Measurements from ENCODE around the gene CHST15. TPM values are rescaled to one million over a fixed set of nuclear protein-coding genes. Genes with fewer than 3 reads are reported as not detected.

CHST15 gene
- total and polyA plus RNA-seq, 2 of the 8 experiments (the other 6 are each of a cell fraction or from before 2014, with no cell fraction given), result 8.8 to 9.1 TPM

DNA sequence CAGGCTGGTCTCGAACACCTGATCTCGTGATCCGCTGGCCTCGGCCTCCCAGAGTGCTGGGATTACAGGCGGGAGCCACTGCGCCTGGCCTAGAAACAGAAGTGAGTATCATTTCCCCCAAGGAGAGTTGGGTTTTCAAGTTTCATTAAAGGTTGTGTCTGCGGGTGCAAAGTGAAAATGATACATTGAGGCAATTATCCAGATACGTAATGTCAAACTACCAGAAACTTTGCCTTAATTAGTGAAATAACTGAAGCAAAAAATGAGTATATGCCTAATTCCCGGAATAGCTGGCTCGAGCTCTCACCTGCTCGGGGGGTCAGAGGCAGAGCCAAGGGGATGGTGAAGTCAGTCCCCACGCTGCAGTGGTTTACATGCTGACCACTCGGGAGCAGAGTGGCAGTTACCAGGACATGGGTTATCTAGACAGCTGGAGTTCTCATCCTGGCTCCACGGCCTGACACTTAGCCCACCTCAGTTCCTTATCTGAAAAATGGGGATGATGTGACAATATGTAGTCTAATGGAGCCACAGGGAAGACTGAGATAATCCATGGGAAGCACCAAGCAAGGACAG is 25.5 kb downstream of the CHST15 start:
- Histone ChIP-seq H3K79me2 (ENCODE audit: control insufficient read depth in 1 of 2, insufficient read depth in 2 of 2, low read length in 2 of 2) (no peaks in the 10 kb centered on the region), H3K4me3 (ENCODE audit: extremely low read depth in 1 of 4, insufficient read depth in 2 of 4, low read depth in 3 of 4, low read length in 4 of 4) (no peak overlapping the region), H2BK20ac (ENCODE audit: low read length) (peak overlapping the region; percentile 53; the same call in 1 of the 2 replicates), H2AK5ac (ENCODE audit: low read depth, low read length) (0 out of 2 replicates have a peak overlapping the region, but pooled peaks have one; percentile 28), H3K9me3 (ENCODE audit: insufficient read depth in 2 of 2, low read depth in 1 of 2, low read length in 1 of 2) (no peaks in the 10 kb centered on the region), H3K18ac (ENCODE audit: extremely low read depth, low read length) (no peak overlapping the region), H3K14ac (ENCODE audit: insufficient read length) (no peak overlapping the region), H3K9ac (replicated peaks in 1 of 4; ENCODE audit: extremely low read depth in 1 of 4, low read depth in 3 of 4, low read length in 3 of 4) (no peak overlapping the region), H3K27me3 (replicated peaks in 1 of 4; ENCODE audit: control insufficient read depth in 3 of 4, extremely low read depth in 1 of 4, insufficient read depth in 3 of 4, low read length in 3 of 4) (no peaks in the 10 kb centered on the region), H3K27ac (ENCODE audit: low read depth, low read length) (no peak overlapping the region), H2AFZ (ENCODE audit: low read length) (no peak overlapping the region), H4K8ac (ENCODE audit: extremely low read depth, insufficient read depth, low read length) (no peak overlapping the region), H3K4ac (replicated peaks; ENCODE audit: insufficient read length, low read depth, low read length) (no peak overlapping the region), H3K4me1 (replicated peaks in 1 of 4; ENCODE audit: control insufficient read depth in 3 of 4, insufficient read depth in 4 of 4, low read length in 3 of 4) (peaks cover 6 to 32% (median 26%) of the 10 kb centered on the region in 4 experiments), H3K23me2 (ENCODE audit: low read depth, low read length) (no peaks in the 10 kb centered on the region), H2BK12ac (ENCODE audit: low read depth, low read length) (peak overlapping the region; percentile 10; the same call in 1 of the 2 replicates), H3K23ac (ENCODE audit: insufficient read length) (no peak overlapping the region), H3K79me1 (ENCODE audit: low read depth, low read length) (peaks cover 4% of the 10 kb centered on the region), H3K4me2 (ENCODE audit: insufficient read depth in 1 of 2, low read depth in 2 of 2, low read length in 2 of 2) (no peak overlapping the region), H4K20me1 (replicated peaks in 1 of 2; ENCODE audit: control insufficient read depth in 1 of 2, insufficient read depth in 2 of 2, low read length in 2 of 2) (no peaks in the 10 kb centered on the region), H3K56ac (replicated peaks; ENCODE audit: insufficient read length, low read depth, low read length) (no peak overlapping the region), H2BK5ac (ENCODE audit: low read depth, low read length) (no peak overlapping the region), H4K91ac (replicated peaks; ENCODE audit: insufficient read length, low read length) (no peak overlapping the region), H2BK120ac (replicated peaks; ENCODE audit: low read depth, low read length) (no peak overlapping the region), H4K5ac (ENCODE audit: insufficient read length, low read depth, low read length) (no peak overlapping the region), H3K36me3 (ENCODE audit: control insufficient read depth in 2 of 4, insufficient read depth in 4 of 4, low read length in 3 of 4) (no peaks in the 10 kb centered on the region), H2BK15ac (ENCODE audit: low read length) (0 out of 2 replicates have a peak overlapping the region, but pooled peaks have one; percentile 73)
- no peak for DNase-seq (ENCODE audit: low read depth in 1 of 2, low spot score in 2 of 2)
- POLR2A ChIA-PET (ENCODE audit: partially characterized antibody), result interaction anchor here (1.0 to 3.6 kb wide), 3 partner anchors 10 to 20 kb away, joined by 3 to 20 read pairs (median 5); no protein-coding TSS in a partner anchor
- CTCF ChIA-PET (ENCODE audit: partially characterized antibody), result interaction anchor here (0.6 to 1.5 kb wide), 2 partner anchors 42 to 150 kb away, joined by 3 to 4 read pairs; no protein-coding TSS in a partner anchor
- 84% methylated on average over 14 of the region's 14 CpGs; no CpG with 5 or more reads in 1 of the 2 experiments for WGBS, 2 experiments (ENCODE audit: extremely low coverage in 1 of 2, insufficient coverage in 1 of 2, insufficient read length in 1 of 2, insufficient replicate concordance in 2 of 2, low coverage in 1 of 2, low lambda C conversion rate in 2 of 2, missing lambda C conversion rate in 1 of 2)
- FAIRE-seq, result no peak
- TF ChIP-seq SAP30 (IDR thresholded peaks at IDR 0.05; ENCODE audit: insufficient read depth, insufficient replicate concordance, low read length) (no peak), ASH2L (IDR thresholded peaks at IDR 0.05; ENCODE audit: low read length) (no peak), SP1 (IDR thresholded peaks at IDR 0.05; ENCODE audit: low read depth, low read length) (no peak), SIX5 (IDR thresholded peaks at IDR 0.05; ENCODE audit: low read depth, low read length) (no peak), RFX5 (IDR thresholded peaks at IDR 0.05; ENCODE audit: borderline replicate concordance, low read depth, low read length) (no peak), GTF2F1 (IDR thresholded peaks at IDR 0.05; ENCODE audit: borderline replicate concordance, low read depth, low read length) (no peak), ZNF274 (IDR thresholded peaks at IDR 0.05; ENCODE audit: borderline replicate concordance, extremely low read depth, low read length) (no peak)
